K562 (cell line): ENCODE results near the gene FAM83E. TPM values are rescaled to one million over a fixed set of nuclear protein-coding genes. Genes with fewer than 3 reads are reported as not detected.

Experiments
- BHLHE40 ChIP-seq: IDR thresholded peaks from 2 replicates; pipeline ENCODE4 v1.6.1; 2011; ENCODE audit warnings: low read length, improper control_type of control experiment
- CBFB ChIP-seq: sonication (generic); formaldehyde crosslinking; IDR thresholded peaks from 2 replicates; pipeline ENCODE4 v1.4.0; 2020; ENCODE audit warnings: mild to moderate bottlenecking, missing genetic modification reagents
- CC2D1A ChIP-seq: fragments of 450-650 bp; IDR thresholded peaks from 2 replicates; pipeline ENCODE4 v1.6.1; 2017; ENCODE audit warnings: mild to moderate bottlenecking
- FOXJ2 ChIP-seq: fragments of 200-800 bp; sonication (Bioruptor generic); IDR thresholded peaks from 2 replicates; pipeline ENCODE4 v1.6.1; 2016; ENCODE audit warnings: missing genetic modification characterization, missing compliant biosample characterization
- HMG20B ChIP-seq: fragments of 250-450 bp; sonication (Bioruptor Pico); IDR thresholded peaks from 2 replicates; pipeline ENCODE4 v1.5.0; 2021; ENCODE audit warnings: mild to moderate bottlenecking
- HSF4 ChIP-seq: fragments of 250-450 bp; sonication (Bioruptor Pico); IDR thresholded peaks from 2 replicates; pipeline ENCODE4 v2.1.2; 2022; ENCODE audit warnings: mild to moderate bottlenecking, moderate library complexity, borderline replicate concordance
- NFIX ChIP-seq: fragments of 250-450 bp; sonication (Bioruptor Pico); IDR thresholded peaks from 2 replicates; pipeline ENCODE4 v1.4.0; 2020; ENCODE audit warnings: low read depth, mild to moderate bottlenecking, moderate library complexity
- PCBP1 ChIP-seq: fragments of 200-400 bp; formaldehyde crosslinking; IDR thresholded peaks from 2 replicates; pipeline ENCODE4 v1.6.1; 2018; ENCODE audit warnings: mild to moderate bottlenecking, low read depth, low read length; ENCODE audit not compliant: poor library complexity, severe bottlenecking
- SRF ChIP-seq, 2 experiments: fragments of 250-450, 450-650 bp in 1 of 2; sonication (Bioruptor Pico) in 1 of 2; sonication (generic) in 1 of 2; formaldehyde crosslinking; IDR thresholded peaks; 2 replicates each; pipeline versions ENCODE4 v1.5.0 to v1.5.1; 2020 to 2022; ENCODE audit warnings: mild to moderate bottlenecking in 1 of 2, missing genetic modification reagents in 1 of 2
- TCF7L2 ChIP-seq: fragments of 150-350 bp; IDR thresholded peaks from 2 replicates; pipeline ENCODE4 v1.6.1; 2016; ENCODE audit warnings: low read depth, mild to moderate bottlenecking, low read length, moderate library complexity
- TOE1 ChIP-seq, 2 experiments: fragments of 450-650 bp in 1 of 2; sonication (generic) in 1 of 2; formaldehyde crosslinking in 1 of 2; IDR thresholded peaks; 2 replicates each; pipeline versions ENCODE4 v1.7.1 to v1.8.0; 2016 to 2022; ENCODE audit warnings: borderline replicate concordance in 2 of 2, mild to moderate bottlenecking in 2 of 2, antibody characterized with exemption in 1 of 2, inconsistent platforms in 1 of 2, low read depth in 1 of 2, missing genetic modification reagents in 1 of 2, moderate library complexity in 1 of 2
- polyA plus RNA-seq, 8 experiments: library from polyadenylated mRNA; depleted of rRNA in 4 of 8; stranded (reverse) in 5 of 8; unstranded in 3 of 8; fragments of >200 nt; fragmentation: Nextera tagmentation in 2 of 8; fragmentation: Illumina TruSeq in 1 of 8; extraction: Ambion mirVana in 2 of 8; extraction: Trizol in 1 of 8; gene quantifications; 2 replicates each; pipeline versions ENCODE4 v1.2.1 to v1.2.3, GENCODE V29; 2011 to 2014; ENCODE audit warnings: inconsistent platforms in 1 of 8, missing spikeins in 1 of 8
- total RNA-seq, 7 experiments: library from RNA; depleted of rRNA in 6 of 7; stranded (reverse); fragments of >200 nt in 6 of 7; fragmentation: Illumina TruSeq in 2 of 7; extraction: Trizol in 2 of 7; gene quantifications; 2 replicates each; pipeline versions ENCODE4 v1.2.1 to v1.2.3, GENCODE V29; 2011 to 2021; ENCODE audit warnings: low replicate concordance in 1 of 7
- TF ChIP-seq, protein P1 (sequence below), 2 experiments: IDR thresholded peaks in 1 of 2; conservative IDR thresholded peaks in 1 of 2; 2 replicates each; pipeline ENCODE4 v1.6.1; 2016; ENCODE audit warnings: low read depth in 2 of 2, mild to moderate bottlenecking in 1 of 2, missing compliant biosample characterization in 1 of 2, missing genetic modification characterization in 1 of 2, moderate library complexity in 1 of 2
- TF ChIP-seq, protein P2 (sequence below): fragments of 450-650 bp; IDR thresholded peaks from 2 replicates; pipeline ENCODE4 v1.6.1; 2017; ENCODE audit warnings: antibody characterized with exemption, mild to moderate bottlenecking
- TF ChIP-seq, protein P3 (sequence below): fragments of 450-650 bp; formaldehyde crosslinking; IDR thresholded peaks from 2 replicates; pipeline ENCODE4 v1.4.0; 2020; ENCODE audit warnings: mild to moderate bottlenecking, mixed read lengths

Gene FAM83E
- total and polyA plus RNA-seq, 9 of the 15 experiments (the other 6 are each of a cell fraction or from before 2014, with no cell fraction given): 0.15 to 0.87 (median 0.29) TPM; not detected in 4

DNA sequence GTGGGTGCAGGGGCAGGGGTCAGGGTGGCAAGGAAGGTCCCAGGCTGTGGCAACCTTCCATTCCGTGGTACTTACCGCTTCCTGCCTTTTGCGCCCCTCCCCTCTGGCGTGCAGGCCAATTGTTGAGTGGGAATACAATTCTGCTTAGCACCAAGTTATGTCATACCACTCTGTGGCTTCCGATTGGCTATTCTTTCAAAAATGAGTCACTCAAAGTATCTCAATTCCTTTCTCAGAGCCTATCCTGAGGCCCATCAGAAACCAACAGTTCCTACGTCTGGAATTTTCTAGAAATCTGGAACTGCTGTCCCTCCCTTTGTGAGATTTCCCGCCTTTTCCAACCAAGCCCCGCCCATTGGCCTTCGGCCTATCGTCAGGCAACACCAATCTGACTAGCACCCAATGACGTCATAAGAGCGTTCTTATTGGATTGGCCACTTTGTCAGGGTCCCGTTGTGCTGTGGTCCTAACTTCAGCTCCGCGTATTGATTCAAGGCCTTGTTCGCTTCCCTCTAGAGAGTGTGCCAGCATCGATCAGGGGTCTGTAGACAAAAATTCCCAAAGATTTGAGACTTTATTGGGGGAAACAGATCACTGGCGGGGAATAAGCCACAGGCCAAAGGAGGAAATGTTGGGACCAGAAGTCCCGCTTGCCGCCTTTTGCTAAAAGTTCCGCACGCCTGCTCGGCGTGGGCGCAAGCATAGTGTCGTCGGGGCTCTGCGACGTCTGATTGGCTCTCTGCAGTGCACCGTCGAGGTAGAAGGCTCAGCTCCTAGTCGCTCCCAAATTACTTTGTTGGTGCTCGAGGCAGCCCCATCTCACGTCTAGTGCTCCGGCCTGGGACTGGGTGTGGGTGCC lies 46.2 kb upstream of the FAM83E start (continued):
- TF ChIP-seq, protein P1, sequence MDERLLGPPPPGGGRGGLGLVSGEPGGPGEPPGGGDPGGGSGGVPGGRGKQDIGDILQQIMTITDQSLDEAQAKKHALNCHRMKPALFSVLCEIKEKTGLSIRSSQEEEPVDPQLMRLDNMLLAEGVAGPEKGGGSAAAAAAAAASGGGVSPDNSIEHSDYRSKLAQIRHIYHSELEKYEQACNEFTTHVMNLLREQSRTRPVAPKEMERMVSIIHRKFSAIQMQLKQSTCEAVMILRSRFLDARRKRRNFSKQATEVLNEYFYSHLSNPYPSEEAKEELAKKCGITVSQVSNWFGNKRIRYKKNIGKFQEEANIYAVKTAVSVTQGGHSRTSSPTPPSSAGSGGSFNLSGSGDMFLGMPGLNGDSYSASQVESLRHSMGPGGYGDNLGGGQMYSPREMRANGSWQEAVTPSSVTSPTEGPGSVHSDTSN (CRISPR knock-in tag; IDR thresholded peaks at IDR 0.05; ENCODE audit: low read depth): no peak
- TF ChIP-seq, protein P1 (tag; conservative IDR thresholded peaks at IDR 0.05; ENCODE audit: low read depth): no peak
- TF ChIP-seq, protein P2, sequence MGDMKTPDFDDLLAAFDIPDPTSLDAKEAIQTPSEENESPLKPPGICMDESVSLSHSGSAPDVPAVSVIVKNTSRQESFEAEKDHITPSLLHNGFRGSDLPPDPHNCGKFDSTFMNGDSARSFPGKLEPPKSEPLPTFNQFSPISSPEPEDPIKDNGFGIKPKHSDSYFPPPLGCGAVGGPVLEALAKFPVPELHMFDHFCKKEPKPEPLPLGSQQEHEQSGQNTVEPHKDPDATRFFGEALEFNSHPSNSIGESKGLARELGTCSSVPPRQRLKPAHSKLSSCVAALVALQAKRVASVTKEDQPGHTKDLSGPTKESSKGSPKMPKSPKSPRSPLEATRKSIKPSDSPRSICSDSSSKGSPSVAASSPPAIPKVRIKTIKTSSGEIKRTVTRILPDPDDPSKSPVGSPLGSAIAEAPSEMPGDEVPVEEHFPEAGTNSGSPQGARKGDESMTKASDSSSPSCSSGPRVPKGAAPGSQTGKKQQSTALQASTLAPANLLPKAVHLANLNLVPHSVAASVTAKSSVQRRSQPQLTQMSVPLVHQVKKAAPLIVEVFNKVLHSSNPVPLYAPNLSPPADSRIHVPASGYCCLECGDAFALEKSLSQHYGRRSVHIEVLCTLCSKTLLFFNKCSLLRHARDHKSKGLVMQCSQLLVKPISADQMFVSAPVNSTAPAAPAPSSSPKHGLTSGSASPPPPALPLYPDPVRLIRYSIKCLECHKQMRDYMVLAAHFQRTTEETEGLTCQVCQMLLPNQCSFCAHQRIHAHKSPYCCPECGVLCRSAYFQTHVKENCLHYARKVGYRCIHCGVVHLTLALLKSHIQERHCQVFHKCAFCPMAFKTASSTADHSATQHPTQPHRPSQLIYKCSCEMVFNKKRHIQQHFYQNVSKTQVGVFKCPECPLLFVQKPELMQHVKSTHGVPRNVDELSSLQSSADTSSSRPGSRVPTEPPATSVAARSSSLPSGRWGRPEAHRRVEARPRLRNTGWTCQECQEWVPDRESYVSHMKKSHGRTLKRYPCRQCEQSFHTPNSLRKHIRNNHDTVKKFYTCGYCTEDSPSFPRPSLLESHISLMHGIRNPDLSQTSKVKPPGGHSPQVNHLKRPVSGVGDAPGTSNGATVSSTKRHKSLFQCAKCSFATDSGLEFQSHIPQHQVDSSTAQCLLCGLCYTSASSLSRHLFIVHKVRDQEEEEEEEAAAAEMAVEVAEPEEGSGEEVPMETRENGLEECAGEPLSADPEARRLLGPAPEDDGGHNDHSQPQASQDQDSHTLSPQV: 0 out of 2 replicates have a peak, but pooled peaks have one; percentile 34
- TF ChIP-seq SRF (CRISPR knock-in tag; IDR thresholded peaks at IDR 0.05) (no peak), CC2D1A (no peak), TCF7L2 (no peak), PCBP1 (no peak), BHLHE40 (peak; percentile 67), HSF4 (CRISPR knock-in tag) (no peak), TOE1 (IDR thresholded peaks at IDR 0.05; ENCODE audit: borderline replicate concordance) (no peak), TOE1 (CRISPR knock-in tag; IDR thresholded peaks at IDR 0.05; ENCODE audit: borderline replicate concordance, low read depth) (no peak), NFIX (CRISPR knock-in tag) (no peak), HMG20B (no peak), FOXJ2 (0 out of 2 replicates have a peak, but pooled peaks have one; percentile 47), CBFB (CRISPR knock-in tag) (no peak)
- TF ChIP-seq, protein P3, sequence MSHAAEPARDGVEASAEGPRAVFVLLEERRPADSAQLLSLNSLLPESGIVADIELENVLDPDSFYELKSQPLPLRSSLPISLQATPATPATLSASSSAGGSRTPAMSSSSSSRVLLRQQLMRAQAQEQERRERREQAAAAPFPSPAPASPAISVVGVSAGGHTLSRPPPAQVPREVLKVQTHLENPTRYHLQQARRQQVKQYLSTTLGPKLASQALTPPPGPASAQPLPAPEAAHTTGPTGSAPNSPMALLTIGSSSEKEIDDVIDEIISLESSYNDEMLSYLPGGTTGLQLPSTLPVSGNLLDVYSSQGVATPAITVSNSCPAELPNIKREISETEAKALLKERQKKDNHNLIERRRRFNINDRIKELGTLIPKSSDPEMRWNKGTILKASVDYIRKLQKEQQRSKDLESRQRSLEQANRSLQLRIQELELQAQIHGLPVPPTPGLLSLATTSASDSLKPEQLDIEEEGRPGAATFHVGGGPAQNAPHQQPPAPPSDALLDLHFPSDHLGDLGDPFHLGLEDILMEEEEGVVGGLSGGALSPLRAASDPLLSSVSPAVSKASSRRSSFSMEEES (CRISPR knock-in tag): no peak
